HG03558 (cell line): ENCODE data around the gene NME4.

Experiments used
- ATAC-seq: cut with Tn5 transposase; IDR thresholded peaks from one replicate; pipeline ENCODE4 v1.9.1; 2021; ENCODE audit warnings: moderate number of reproducible peaks; ENCODE audit not compliant: unreplicated experiment; ENCODE audit errors: extremely low read depth

NME4 gene

GRCh38 chr16:425082-425718 is 28.2 kb downstream of the NME4 start, which contains the start of gene RAB11FIP3:
Gene RAB11FIP3, plus strand, starts transcription at chr16:425649. Its CDS starts 358 bp downstream, at chr16:426007.
- peak; percentile 56 for ATAC-seq

DNA sequence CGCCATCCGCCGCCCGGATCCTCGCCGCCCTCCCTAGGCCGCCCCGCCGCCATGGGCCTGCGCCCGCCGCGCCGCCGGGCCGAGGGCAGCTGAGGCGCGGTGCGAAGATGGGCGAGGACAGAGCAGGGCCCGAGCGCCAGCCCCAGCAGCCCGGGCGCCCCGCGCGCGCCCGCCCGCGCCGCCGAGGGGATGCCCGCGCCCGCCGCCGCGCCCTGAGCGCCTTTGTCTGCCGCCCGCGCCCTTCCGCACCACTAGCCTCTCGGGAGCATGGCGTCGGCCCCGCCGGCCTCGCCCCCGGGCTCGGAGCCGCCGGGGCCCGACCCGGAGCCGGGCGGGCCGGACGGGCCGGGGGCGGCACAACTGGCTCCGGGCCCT is 28.7 kb downstream of the NME4 start:
- ATAC-seq = peak; percentile 22

DNA sequence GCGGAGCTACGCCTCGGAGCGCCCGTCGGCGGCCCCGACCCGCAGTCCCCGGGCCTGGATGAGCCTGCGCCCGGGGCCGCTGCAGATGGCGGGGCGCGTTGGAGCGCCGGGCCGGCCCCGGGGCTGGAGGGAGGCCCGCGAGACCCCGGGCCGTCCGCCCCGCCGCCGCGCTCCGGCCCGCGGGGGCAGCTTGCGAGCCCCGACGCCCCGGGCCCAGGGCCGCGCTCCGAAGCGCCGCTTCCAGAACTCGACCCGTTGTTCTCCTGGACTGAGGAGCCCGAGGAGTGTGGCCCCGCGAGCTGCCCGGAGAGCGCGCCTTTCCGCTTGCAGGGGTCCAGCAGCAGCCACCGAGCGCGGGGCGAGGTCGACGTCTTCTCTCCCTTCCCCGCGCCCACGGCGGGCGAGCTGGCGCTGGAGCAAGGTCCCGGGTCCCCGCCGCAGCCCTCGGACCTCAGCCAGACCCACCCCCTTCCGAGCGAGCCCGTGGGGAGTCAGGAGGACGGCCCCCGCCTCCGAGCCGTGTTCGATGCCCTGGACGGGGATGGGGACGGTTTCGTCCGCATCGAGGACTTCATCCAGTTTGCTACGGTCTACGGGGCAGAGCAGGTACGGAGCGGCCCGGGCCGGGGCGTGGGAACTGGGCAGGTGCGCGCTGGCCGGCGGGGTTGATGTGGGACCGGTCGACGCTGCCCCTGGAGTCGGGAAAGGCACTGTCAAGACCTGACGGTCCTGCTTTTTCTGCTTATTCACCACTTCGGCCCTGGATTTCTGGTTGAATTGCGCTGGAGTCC is 29.3 kb downstream of the NME4 start:
- ATAC-seq = no peak

DNA sequence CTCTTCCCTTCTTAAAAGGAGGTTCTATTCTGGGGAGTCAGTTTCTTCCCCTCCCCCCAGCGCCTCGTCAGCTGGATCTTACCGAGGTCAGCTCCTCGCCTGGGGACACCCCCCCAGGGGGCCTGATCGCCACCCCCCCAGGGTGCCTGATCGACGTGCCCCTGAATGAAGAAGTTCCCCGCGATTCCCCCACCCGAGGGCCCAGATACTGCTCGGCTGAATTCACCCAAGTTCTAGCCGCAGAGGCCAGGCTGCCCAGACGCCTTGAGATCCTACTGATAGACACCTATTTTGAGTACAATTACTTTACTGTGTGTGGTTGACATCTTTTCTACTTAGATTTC is 29.9 kb downstream of the NME4 start:
- no peak for ATAC-seq

DNA sequence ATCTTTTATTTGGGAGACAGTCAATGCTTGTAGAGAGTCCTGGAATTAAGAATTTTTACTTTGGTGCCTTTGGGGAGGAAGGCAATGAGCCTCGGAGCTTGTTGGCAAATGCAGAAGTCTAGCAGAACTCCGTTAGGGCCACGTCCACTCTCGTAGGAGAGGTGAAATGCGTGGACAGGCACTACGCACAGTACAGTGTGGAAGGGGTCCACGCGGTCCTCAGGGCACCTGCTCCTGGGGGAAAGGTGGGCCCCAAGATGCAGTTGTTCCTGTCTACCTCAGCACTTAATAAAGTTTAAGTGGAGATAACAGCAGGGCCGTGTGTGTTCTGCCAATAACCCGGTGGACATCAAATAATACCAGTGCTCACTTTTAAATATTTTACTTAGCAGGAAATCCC is 30.3 kb downstream of the NME4 start:
- ATAC-seq = no peak

- no peak for ATAC-seq
Measured at GRCh38 chr16:430904-431303, 33.9 kb downstream of the NME4 start.

GRCh38 chr16:440627-441026 is 43.6 kb downstream of the NME4 start:
- ATAC-seq = no peak

DNA sequence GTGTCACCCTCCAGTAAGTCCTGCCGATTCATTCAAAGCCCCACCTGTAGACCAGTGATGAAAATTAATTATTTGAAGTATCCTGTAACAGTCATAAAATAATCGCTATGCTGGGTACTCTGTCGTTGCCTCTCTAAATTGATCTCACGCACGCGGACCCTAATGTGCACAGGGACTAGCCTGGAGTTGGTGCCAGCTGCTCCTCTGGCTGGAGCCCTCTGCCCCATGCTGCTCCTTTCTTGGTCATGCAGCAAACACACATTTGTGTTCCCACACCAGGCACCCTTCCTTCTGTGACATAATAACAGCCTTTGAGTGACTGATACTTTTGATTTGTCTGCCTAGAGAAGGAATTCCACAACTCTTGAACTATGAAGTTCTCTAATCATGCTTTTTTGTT is 44.4 kb downstream of the NME4 start:
- ATAC-seq = no peak

- no peak for ATAC-seq
Measured at GRCh38 chr16:442976-443375, 46.0 kb downstream of the NME4 start.

GRCh38 chr16:444027-444426 is 47.0 kb downstream of the NME4 start:
- no peak for ATAC-seq

GRCh38 chr16:445566-445965 is 48.6 kb downstream of the NME4 start:
- no peak for ATAC-seq
